ENCODE results near the gene SCLT1.

- TF ChIP-seq EZH2phosphoT487 (IDR thresholded peaks at IDR 0.05; ENCODE audit: borderline replicate concordance, low read depth): no peak
- no peak for TF ChIP-seq USF2 (IDR thresholded peaks at IDR 0.05; ENCODE audit: borderline replicate concordance, low read depth, low read length)
- TF ChIP-seq POLR2AphosphoS5 (IDR thresholded peaks at IDR 0.05; ENCODE audit: low read depth, low read length): no peak
- TF ChIP-seq EP300 (IDR thresholded peaks at IDR 0.05; ENCODE audit: borderline replicate concordance in 1 of 2, low read depth in 1 of 2, low read length in 1 of 2): no peak
- no peak for TF ChIP-seq NFIC (IDR thresholded peaks at IDR 0.05; ENCODE audit: borderline replicate concordance)
- no peak for TF ChIP-seq CHD2 (IDR thresholded peaks at IDR 0.05; ENCODE audit: low read length, partially characterized antibody)
- no peak for TF ChIP-seq TEAD4 (IDR thresholded peaks at IDR 0.05; ENCODE audit: borderline replicate concordance, insufficient read depth)
- TF ChIP-seq CTCF (IDR thresholded peaks at IDR 0.05): no peak
- TF ChIP-seq ELF1 (IDR thresholded peaks at IDR 0.05): no peak
- no peak for TF ChIP-seq SIN3A (IDR thresholded peaks at IDR 0.05; ENCODE audit: borderline replicate concordance, low read depth, low read length)
- TF ChIP-seq TCF12 (IDR thresholded peaks at IDR 0.05): no peak
- TF ChIP-seq JUND (IDR thresholded peaks at IDR 0.05): no peak
- TF ChIP-seq, protein P1, sequence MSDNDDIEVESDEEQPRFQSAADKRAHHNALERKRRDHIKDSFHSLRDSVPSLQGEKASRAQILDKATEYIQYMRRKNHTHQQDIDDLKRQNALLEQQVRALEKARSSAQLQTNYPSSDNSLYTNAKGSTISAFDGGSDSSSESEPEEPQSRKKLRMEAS (IDR thresholded peaks at IDR 0.05; ENCODE audit: low read depth): no peak
- TF ChIP-seq, protein P2, sequence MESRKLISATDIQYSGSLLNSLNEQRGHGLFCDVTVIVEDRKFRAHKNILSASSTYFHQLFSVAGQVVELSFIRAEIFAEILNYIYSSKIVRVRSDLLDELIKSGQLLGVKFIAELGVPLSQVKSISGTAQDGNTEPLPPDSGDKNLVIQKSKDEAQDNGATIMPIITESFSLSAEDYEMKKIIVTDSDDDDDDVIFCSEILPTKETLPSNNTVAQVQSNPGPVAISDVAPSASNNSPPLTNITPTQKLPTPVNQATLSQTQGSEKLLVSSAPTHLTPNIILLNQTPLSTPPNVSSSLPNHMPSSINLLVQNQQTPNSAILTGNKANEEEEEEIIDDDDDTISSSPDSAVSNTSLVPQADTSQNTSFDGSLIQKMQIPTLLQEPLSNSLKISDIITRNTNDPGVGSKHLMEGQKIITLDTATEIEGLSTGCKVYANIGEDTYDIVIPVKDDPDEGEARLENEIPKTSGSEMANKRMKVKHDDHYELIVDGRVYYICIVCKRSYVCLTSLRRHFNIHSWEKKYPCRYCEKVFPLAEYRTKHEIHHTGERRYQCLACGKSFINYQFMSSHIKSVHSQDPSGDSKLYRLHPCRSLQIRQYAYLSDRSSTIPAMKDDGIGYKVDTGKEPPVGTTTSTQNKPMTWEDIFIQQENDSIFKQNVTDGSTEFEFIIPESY (IDR thresholded peaks at IDR 0.05; ENCODE audit: borderline replicate concordance, low read depth): no peak
These were observed 228.2 kb downstream of the SCLT1 start for GRCh38 chr4:128865132-128865531.
